Left colon (tissue), 2 donors: ENCODE measurements around the gene GNL1. TPM values are rescaled to one million over a fixed set of nuclear protein-coding genes. Genes with fewer than 3 reads are reported as not detected.

Experiments used
- microRNA-seq, 2 donors: library from miRNA; unstranded; fragments of <30 nt; microRNA quantifications; one replicate each; pipeline versions ENCODE4 v1.1.0 to v1.2.0, GENCODE V29; 2020
- total RNA-seq, 2 donors: library from RNA; stranded (reverse); fragmentation: NEBNext Ultra II Directional; extraction: Animal tissue kit (Norgen Biotek cat#: 25700); gene quantifications; one replicate each; pipeline ENCODE4 v1.2.1, GENCODE V29; 2021
- donor health status: DM: no; HTN: no; CAD: no.
- donor health status: DM: yes; HTN: yes; CAD: no.

Gene GNL1
- total RNA-seq, 2 donors from 2014 or later = 42.6 to 43.8 TPM

Small RNA genes lying within 50 kb of the gene (microRNA-seq; reads per million reads assigned to microRNA genes)
- gene MIR877 = 42.1 to 128 reads per million in 2 donors

Other genes with a start within 250 kb of the GNL1 start
- 1 to 10 TPM; 7.8 to 9.2 TPM for gene TRIM39, start 229.6 kb downstream of the GNL1 start, total RNA-seq
- gene RPP21, start 211.3 kb downstream of the GNL1 start, total RNA-seq = 10 to 100 TPM; 40.1 to 44.7 TPM
- 100 to 1,000 TPM; 332 to 370 TPM for gene HLA-E, start 67.0 kb downstream of the GNL1 start, total RNA-seq
- gene PRR3, start 806 bp upstream of the GNL1 start, total RNA-seq = 1 to 10 TPM; 4.2 to 4.7 TPM
- 10 to 100 TPM; 41.7 to 52.0 TPM for gene ABCF1, start 15.0 kb upstream of the GNL1 start, total RNA-seq
- gene PPP1R10, start 60.8 kb upstream of the GNL1 start, total RNA-seq = 10 to 100 TPM; 73.6 to 74.8 TPM
- gene MRPS18B, start 61.4 kb upstream of the GNL1 start, total RNA-seq = 10 to 100 TPM; 55.7 to 60.6 TPM
- 10 to 100 TPM; 11.3 to 13.1 TPM for gene ATAT1, start 70.4 kb upstream of the GNL1 start, total RNA-seq
- gene C6orf136, start 90.6 kb upstream of the GNL1 start, total RNA-seq = 100 to 1,000 TPM in 1 of 2 donors, 10 to 100 TPM in 1; 78.9 to 101 TPM
- gene DHX16, start 116.5 kb upstream of the GNL1 start, total RNA-seq = 10 to 100 TPM; 27.8 to 34.8 TPM
- gene PPP1R18, start 130.2 kb upstream of the GNL1 start, total RNA-seq = 10 to 100 TPM in 1 of 2 donors, 1 to 10 TPM in 1; 6.3 to 16.7 TPM
- gene NRM, start 134.5 kb upstream of the GNL1 start, total RNA-seq = 1 to 10 TPM; 4.6 to 5.4 TPM
- gene MDC1, start 160.8 kb upstream of the GNL1 start, total RNA-seq = 10 to 100 TPM; 11.1 to 16.3 TPM
- 100 to 1,000 TPM; 149 to 195 TPM for gene TUBB, start 163.9 kb upstream of the GNL1 start, total RNA-seq
- gene FLOT1, start 186.2 kb upstream of the GNL1 start, total RNA-seq = 100 to 1,000 TPM; 130 to 137 TPM
- 100 to 1,000 TPM in 1 of 2 donors, 10 to 100 TPM in 1; 70.9 to 169 TPM for gene IER3, start 188.1 kb upstream of the GNL1 start, total RNA-seq